AG04449 (cell line): ENCODE measurements around the gene NIN.

Source experiments
- CTCF ChIA-PET: fragments of 350-600 bp; formaldehyde crosslinking; extraction: SDS; loops from one replicate; lab custom pipeline; 2021; ENCODE audit warnings: antibody characterized with exemption; lab: Yijun Ruan, JAX
- POLR2A ChIA-PET: fragments of 400-600, 350-600 bp; formaldehyde crosslinking; extraction: SDS; loops from one replicate; lab custom pipeline; 2020; ENCODE audit warnings: antibody characterized with exemption, inconsistent platforms; lab: Yijun Ruan, JAX
- DNase-seq: peaks from one replicate; pipeline ENCODE4 v3.0.0-alpha.2; 2010; ENCODE audit warnings: low read depth, low spot score
- H3K4me3 ChIP-seq: 2 replicates; pipeline ENCODE4 v1.5.1; 2011; ENCODE audit warnings: low read depth, mild to moderate bottlenecking, control low read depth, low read length
- CTCF ChIP-seq: IDR thresholded peaks from one replicate; pipeline ENCODE4 v1.5.1; 2011; ENCODE audit warnings: mild to moderate bottlenecking, moderate library complexity, low read length, control low read depth, inconsistent platforms; ENCODE audit not compliant: insufficient read depth; ENCODE audit errors: missing control alignments

The NIN gene

GRCh38 chr14:50719911-50720759 is 110.8 kb downstream of the NIN start:
- CTCF ChIA-PET = interaction anchor here (0.8 to 2.1 kb wide), 10 partner anchors 8 to 139 kb away, joined by 3 to 5 read pairs (median 3); no protein-coding TSS in a partner anchor
- POLR2A ChIA-PET = no interaction called here
- DNase-seq = no peak

GRCh38 chr14:50718949-50719348 is 112.0 kb downstream of the NIN start:
- no peak for DNase-seq
- ChIA-PET POLR2A (no interaction called here), CTCF (interaction anchor here (0.8 to 2.1 kb wide), 4 partner anchors 8 to 118 kb away, joined by 3 to 5 read pairs (median 3); no protein-coding TSS in a partner anchor)
- TF ChIP-seq CTCF = no peak
- no peak overlapping the region for H3K4me3 ChIP-seq

More at GRCh38 chr14:50719911-50720759, 110.8 kb downstream of the NIN start:
- TF ChIP-seq CTCF = no peak
- no peak overlapping the region for H3K4me3 ChIP-seq

GRCh38 chr14:50717811-50718210 is 113.2 kb downstream of the NIN start:
- ChIA-PET POLR2A (interaction anchor here (0.8 kb wide), 1 partner anchor 45 kb away, joined by 4 read pairs; no protein-coding TSS in a partner anchor), CTCF (interaction anchor here (0.8 to 1.5 kb wide), 6 partner anchors 9 to 175 kb away, joined by 3 to 4 read pairs (median 3); no protein-coding TSS in a partner anchor)
- DNase-seq = no peak
- H3K4me3 ChIP-seq = no peak overlapping the region
- no peak for TF ChIP-seq CTCF

GRCh38 chr14:50714450-50715073 is 116.4 kb downstream of the NIN start:
- CTCF ChIA-PET = interaction anchor here (0.6 to 2.8 kb wide), 41 partner anchors 8 to 394 kb away, joined by 3 to 49 read pairs (median 5); partner anchors contain the start of gene ABHD12B
- no peak overlapping the region for H3K4me3 ChIP-seq
- no peak for DNase-seq
- TF ChIP-seq CTCF = peak; percentile 63
- POLR2A ChIA-PET = interaction anchor here (0.7 to 1.3 kb wide), 2 partner anchors 46 to 85 kb away, joined by 3 read pairs; partner anchors contain the start of gene SAV1

GRCh38 chr14:50711043-50711442 is 119.9 kb downstream of the NIN start:
- DNase-seq = no peak
- CTCF ChIA-PET = interaction anchor here (0.6 to 1.9 kb wide), 7 partner anchors 8 to 145 kb away, joined by 3 to 5 read pairs (median 3); no protein-coding TSS in a partner anchor
- POLR2A ChIA-PET = interaction anchor here (0.6 kb wide), 1 partner anchor 149 kb away, joined by 4 read pairs; no protein-coding TSS in a partner anchor
- no peak for TF ChIP-seq CTCF
- H3K4me3 ChIP-seq = no peak overlapping the region
